B cell (primary cell): ENCODE measurements around the gene NIPA2. TPM values are rescaled to one million over a fixed set of nuclear protein-coding genes. Genes with fewer than 3 reads are reported as not detected.

Source experiments
- polyA plus RNA-seq: library from polyadenylated mRNA; depleted of rRNA; stranded (reverse); fragments of >200 nt; gene quantifications from 2 replicates; pipeline ENCODE4 v1.2.3, GENCODE V29; 2012
- total RNA-seq, 2 donors: library from RNA; stranded (reverse); fragments of 120-200 nt in 1 of 2; gene quantifications; 1 replicate in 1 of 2; 2 replicates in 1 of 2; pipeline versions ENCODE4 v1.2.3 to v1.2.4, GENCODE V29; 2013 to 2022

NIPA2 gene
- total and polyA plus RNA-seq, 2 donors (not counting 1 experiment from before 2014, with no cell fraction given): 47.1 to 65.3 TPM

Other genes starting within 250 kb of the NIPA2 start
- gene NIPA1, start 52.0 kb upstream of the NIPA2 start, total RNA-seq: 23.2 and 24.1 TPM in 2 replicates
- 9.8 and 13.1 TPM in 2 replicates for gene NIPA1, start 52.0 kb upstream of the NIPA2 start, polyA plus RNA-seq
- gene CYFIP1, start 141.7 kb downstream of the NIPA2 start, total RNA-seq: 13.1 and 13.5 TPM in 2 replicates
- gene CYFIP1, start 141.7 kb downstream of the NIPA2 start, polyA plus RNA-seq: 2.9 and 6.2 TPM in 2 replicates
- gene TUBGCP5, start 200.9 kb downstream of the NIPA2 start, total RNA-seq: 16.9 and 23.1 TPM in 2 replicates
- gene TUBGCP5, start 200.9 kb downstream of the NIPA2 start, polyA plus RNA-seq: 10.9 and 11.0 TPM in 2 replicates